A673 (cell line): ENCODE results near the gene CCDC137. TPM values are rescaled to one million over a fixed set of nuclear protein-coding genes. Genes with fewer than 3 reads are reported as not detected.

Experiments
- BruUV-seq: library from RNA; stranded (reverse); fragments of 400-500 nt; replicated peaks from 2 replicates; lab custom pipeline; 2021; lab: Mats Ljungman, UMichigan
- CTCF ChIA-PET: fragments of 300-600 bp; sonication (Branson Sonifier 250); formaldehyde crosslinking; loops from one replicate; lab custom pipeline; 2022; ENCODE audit warnings: antibody characterized with exemption; lab: Charles Lee
- POLR2A ChIA-PET: fragments of 300-600 bp; sonication (Branson Sonifier 250); formaldehyde crosslinking; loops from one replicate; lab custom pipeline; 2022; ENCODE audit warnings: antibody characterized with exemption; ENCODE audit not compliant: low non-redundant PET; lab: Charles Lee
- DNase-seq: peaks from one replicate; pipeline ENCODE4 v3.0.0-alpha.2; 2015; ENCODE audit warnings: low spot score
- H3K27ac ChIP-seq: fragments of 200-600 bp; sonication (generic); 2 replicates; pipeline ENCODE4 v1.5.1; 2016; ENCODE audit warnings: mixed run types, low read depth, mild to moderate bottlenecking, mixed read lengths, antibody characterized with exemption, low read length; ENCODE audit not compliant: poor library complexity, severe bottlenecking
- H3K27me3 ChIP-seq: fragments of 200-600 bp; sonication (generic); replicated peaks from 2 replicates; pipeline ENCODE4 v1.6.1; 2017; ENCODE audit warnings: mixed run types, low read depth, mild to moderate bottlenecking, mixed read lengths, antibody characterized with exemption, low read length; ENCODE audit not compliant: insufficient read depth, poor library complexity
- H3K36me3 ChIP-seq: fragments of 200-600 bp; sonication (generic); 2 replicates; pipeline ENCODE4 v1.6.1; 2016; ENCODE audit warnings: mixed run types, mild to moderate bottlenecking, mixed read lengths, antibody characterized with exemption, low read length; ENCODE audit not compliant: insufficient read depth, poor library complexity, severe bottlenecking
- H3K4me1 ChIP-seq: fragments of 200-600 bp; sonication (generic); 2 replicates; pipeline ENCODE4 v1.6.1; 2017; ENCODE audit warnings: mixed run types, mild to moderate bottlenecking, mixed read lengths, antibody characterized with exemption, low read length; ENCODE audit not compliant: insufficient read depth, poor library complexity, severe bottlenecking
- H3K4me3 ChIP-seq: fragments of 200-600 bp; sonication (generic); 2 replicates; pipeline ENCODE4 v1.5.1; 2016; ENCODE audit warnings: low read depth, mixed run types, mild to moderate bottlenecking, mixed read lengths, low read length; ENCODE audit not compliant: poor library complexity, severe bottlenecking
- H3K9me3 ChIP-seq: fragments of 200-600 bp; sonication (generic); 2 replicates; pipeline ENCODE4 v1.6.1; 2016; ENCODE audit warnings: mixed run types, low read depth, mild to moderate bottlenecking, mixed read lengths, antibody characterized with exemption, low read length; ENCODE audit not compliant: poor library complexity, severe bottlenecking
- CTCF ChIP-seq: fragments of 300-800, 200-600 bp; sonication (generic); conservative IDR thresholded peaks from 2 replicates; pipeline ENCODE4 v1.5.1; 2017; ENCODE audit warnings: low read depth, mild to moderate bottlenecking, antibody characterized with exemption, low read length, moderate library complexity, mixed read lengths
- EZH2 ChIP-seq: fragments of 200-600 bp; sonication (generic); IDR thresholded peaks from 2 replicates; pipeline ENCODE4 v1.6.1; 2017; ENCODE audit warnings: borderline replicate concordance, low read depth, mild to moderate bottlenecking, mixed read lengths, antibody characterized with exemption, low read length; ENCODE audit not compliant: poor library complexity, severe bottlenecking
- intact Hi-C: fragments of 100-400 bp; cut with micrococcal nuclease; formaldehyde crosslinking; loops from one replicate; pipeline ENCODE4 v1.10.0; 2022; ENCODE audit not compliant: unreplicated experiment
- total RNA-seq: library from RNA; stranded (reverse); gene quantifications from 2 replicates; pipeline ENCODE4 v1.2.3, GENCODE V29; 2021

CCDC137 gene
- total RNA-seq, 1 experiment from 2014 or later = 56.3 TPM

- ChIA-PET CTCF (no interaction called here), POLR2A (no interaction called here)
- peaks cover 18% of the 10 kb centered on the region for H3K4me1 ChIP-seq
- no peak overlapping the region for H3K4me3 ChIP-seq
- no peak for DNase-seq
- peaks cover 17% of the 10 kb centered on the region for H3K36me3 ChIP-seq
- intact Hi-C loops = no loop called here
- no peak overlapping the region for H3K27ac ChIP-seq
- TF ChIP-seq EZH2 (no peak), CTCF (no peak)
- H3K9me3 ChIP-seq = no peaks in the 10 kb centered on the region
- BruUV-seq = no TSS peak
- H3K27me3 ChIP-seq = no peaks in the 10 kb centered on the region
Measured at GRCh38 chr17:81664051-81664470, 2.5 kb upstream of the CCDC137 start.

DNA sequence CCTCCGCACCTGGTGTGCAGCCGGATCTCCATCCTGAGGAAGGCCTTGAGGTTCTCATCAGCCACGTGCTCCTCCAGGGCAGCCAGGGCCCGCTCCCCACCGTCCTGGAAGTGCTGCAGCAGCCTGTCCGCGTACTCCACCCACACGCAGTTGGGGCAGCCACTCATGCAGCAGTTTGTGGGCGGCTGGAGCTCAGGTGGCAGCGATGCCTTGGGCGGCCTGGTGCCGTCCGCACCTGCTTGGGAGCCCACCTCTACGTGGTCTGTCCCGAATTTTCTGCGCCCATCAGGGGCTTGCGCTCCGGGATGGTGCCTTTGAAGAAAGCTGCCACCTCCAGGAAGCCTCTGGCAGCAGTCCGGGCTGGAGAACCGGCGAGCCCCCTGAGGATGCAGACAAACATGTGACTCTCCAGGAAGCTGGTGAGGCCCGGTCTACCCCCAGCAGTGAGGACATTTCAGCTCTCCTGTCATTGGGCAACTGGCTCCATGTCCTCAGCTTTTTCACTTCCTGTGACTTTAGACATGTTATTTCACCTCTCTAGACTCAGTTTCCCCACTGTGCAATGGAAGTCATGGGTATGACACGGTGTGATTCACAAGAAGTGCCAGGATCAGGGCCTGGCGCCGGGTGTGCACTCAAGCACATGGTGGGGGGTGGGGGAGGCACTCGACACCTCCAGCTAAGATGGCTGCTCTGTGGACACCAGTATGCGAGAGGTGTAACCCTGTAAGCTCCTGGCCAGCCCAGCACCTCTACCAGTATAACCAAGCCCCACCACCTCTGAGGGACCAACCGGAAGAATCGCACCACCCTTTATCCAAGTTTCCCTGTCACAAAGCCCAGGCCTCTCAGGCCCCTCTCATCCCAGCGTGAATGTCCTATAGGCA, 1.1 kb upstream of the CCDC137 start:
- peak overlapping the region; percentile 92 for H3K27ac ChIP-seq
- intact Hi-C loops = no loop called here

GRCh38 chr17:81666092-81666341, 520 bp upstream of the CCDC137 start:
- BruUV-seq = TSS peak; percentile 83
- Histone ChIP-seq H3K27ac (peak overlapping the region; percentile 92), H3K9me3 (no peaks in the 10 kb centered on the region), H3K4me1 (peaks cover 18% of the 10 kb centered on the region), H3K36me3 (peaks cover 37% of the 10 kb centered on the region), H3K27me3 (no peaks in the 10 kb centered on the region), H3K4me3 (peak overlapping the region; percentile 93)
- DNase-seq = peak; percentile 54
- CTCF ChIA-PET = no interaction called here
- intact Hi-C loops = no loop called here
- TF ChIP-seq EZH2 (no peak), CTCF (no peak)
- POLR2A ChIA-PET = no interaction called here

More for the DNA sequence above, 1.1 kb upstream of the CCDC137 start:
- no TSS peak for BruUV-seq
- ChIA-PET CTCF (no interaction called here), POLR2A (no interaction called here)
- TF ChIP-seq CTCF = no peak
- no peak for TF ChIP-seq EZH2
- no peaks in the 10 kb centered on the region for H3K27me3 ChIP-seq
- H3K4me3 ChIP-seq = peak overlapping the region; percentile 93
- no peaks in the 10 kb centered on the region for H3K9me3 ChIP-seq
- DNase-seq = peak; percentile 57
- H3K4me1 ChIP-seq = peaks cover 18% of the 10 kb centered on the region
- peaks cover 31% of the 10 kb centered on the region for H3K36me3 ChIP-seq
